HepG2 (cell line): ENCODE data around the gene REEP2. TPM values are rescaled to one million over a fixed set of nuclear protein-coding genes. Genes with fewer than 3 reads are reported as not detected.

Experiments
- ATAC-seq: fragments of 200-7000 bp; cut with Tn5 transposase; 3 replicates; pipeline ENCODE4 v1.9.1; 2020; ENCODE audit warnings: mild to moderate bottlenecking, moderate library complexity
- BruUV-seq: library from RNA; stranded (reverse); fragments of 400-500 nt; replicated peaks from 2 replicates; lab custom pipeline; 2021; lab: Mats Ljungman, UMichigan
- CTCF ChIA-PET: fragments of 300-600 bp; formaldehyde crosslinking; extraction: SDS; loops from one replicate; lab custom pipeline; 2021; ENCODE audit warnings: low total read pairs, inconsistent platforms, low intra/inter-chr PET ratio; lab: Yijun Ruan, JAX
- POLR2A ChIA-PET: fragments of 350-600 bp; sonication (Branson Sonifier 250); formaldehyde crosslinking; loops from one replicate; lab custom pipeline; 2020; ENCODE audit warnings: antibody characterized with exemption, inconsistent platforms; lab: Yijun Ruan, JAX
- DNase-seq: peaks from one replicate; pipeline ENCODE4 v3.0.0-alpha.2; 2015; ENCODE audit warnings: low spot score
- FAIRE-seq: peaks from 3 replicates; lab custom pipeline; 2011; peaks lifted over from hg19 to GRCh38; lab: Jason Lieb, UNC
- H2AFZ ChIP-seq: one replicate; pipeline ENCODE4 v1.6.1; 2011; ENCODE audit warnings: low read length, inconsistent platforms
- H3K27ac ChIP-seq: fragments of 300-600 bp; 3 replicates; pipeline ENCODE4 v1.8.0; 2011; ENCODE audit warnings: mixed run types, mild to moderate bottlenecking, mixed read lengths, low read length, inconsistent platforms; ENCODE audit not compliant: insufficient read depth; ENCODE audit errors: extremely low read length
- H3K27me3 ChIP-seq, 2 experiments: fragments of 200-600 bp in 1 of 2; 2 replicates in 1 of 2; 3 replicates in 1 of 2; pipeline versions ENCODE4 v1.6.0 to v1.8.0; 2011; ENCODE audit warnings: low read length in 2 of 2, mild to moderate bottlenecking in 2 of 2, moderate library complexity in 2 of 2, inconsistent platforms in 1 of 2; ENCODE audit not compliant: insufficient read depth in 2 of 2, control insufficient read depth in 1 of 2
- H3K36me3 ChIP-seq, 2 experiments: fragments of 200-600 bp in 1 of 2; replicated peaks in 1 of 2; 2 replicates in 1 of 2; 3 replicates in 1 of 2; pipeline versions ENCODE4 v1.5.1 to v1.8.0; 2011; ENCODE audit warnings: low read length in 2 of 2, inconsistent platforms in 1 of 2; ENCODE audit not compliant: insufficient read depth in 2 of 2, control insufficient read depth in 1 of 2
- H3K4me1 ChIP-seq: 2 replicates; pipeline ENCODE4 v1.5.1; 2012; ENCODE audit warnings: low read length, inconsistent platforms; ENCODE audit not compliant: insufficient read depth
- H3K4me2 ChIP-seq: 2 replicates; pipeline ENCODE4 v1.6.0; 2011; ENCODE audit warnings: low read depth, low read length, inconsistent platforms
- H3K4me3 ChIP-seq, 3 experiments: fragments of 200-600 bp in 1 of 3; sonication (generic), shearing (Covaris generic) in 1 of 3; replicated peaks in 1 of 3; 2 replicates each; pipeline ENCODE4 v1.5.1; 2011 to 2016; ENCODE audit warnings: low read length in 3 of 3, inconsistent platforms in 2 of 3, low read depth in 2 of 3, mild to moderate bottlenecking in 2 of 3, control low read depth in 1 of 3, mixed read lengths in 1 of 3; ENCODE audit not compliant: insufficient read depth in 1 of 3
- H3K79me2 ChIP-seq: one replicate; pipeline ENCODE4 v1.6.1; 2011; ENCODE audit warnings: low read length, inconsistent platforms; ENCODE audit not compliant: insufficient read depth
- H3K9ac ChIP-seq: 2 replicates; pipeline ENCODE4 v1.6.0; 2011; ENCODE audit warnings: mild to moderate bottlenecking, low read depth, low read length, inconsistent platforms; ENCODE audit not compliant: insufficient read depth
- H3K9me3 ChIP-seq: 2 replicates; pipeline ENCODE4 v1.5.1; 2012; ENCODE audit warnings: mild to moderate bottlenecking, low read length
- H4K20me1 ChIP-seq: 2 replicates; pipeline ENCODE4 v1.6.0; 2011; ENCODE audit warnings: inconsistent platforms, mild to moderate bottlenecking, low read length, moderate library complexity; ENCODE audit not compliant: insufficient read depth
- MXD3 ChIP-seq: IDR thresholded peaks from 2 replicates; pipeline ENCODE4 v1.6.1; 2016; ENCODE audit warnings: mild to moderate bottlenecking, missing biosample characterization, missing genetic modification reagents
- POLR2G ChIP-seq: fragments of 200-400 bp; formaldehyde crosslinking; IDR thresholded peaks from 2 replicates; pipeline ENCODE4 v1.6.1; 2018; ENCODE audit warnings: mild to moderate bottlenecking, low read depth, low read length, moderate library complexity
- ZBTB46 ChIP-seq: sonication (generic); formaldehyde crosslinking; IDR thresholded peaks from 2 replicates; pipeline ENCODE4 v1.4.0; 2020; ENCODE audit warnings: mild to moderate bottlenecking, missing genetic modification reagents, borderline replicate concordance
- ZNF678 ChIP-seq: sonication (generic); formaldehyde crosslinking; IDR thresholded peaks from 2 replicates; pipeline ENCODE4 v1.4.0; 2020; ENCODE audit warnings: mild to moderate bottlenecking, missing genetic modification reagents
- ZNF788 ChIP-seq: sonication (generic); formaldehyde crosslinking; IDR thresholded peaks from 2 replicates; pipeline ENCODE4 v1.5.0; 2020; ENCODE audit warnings: mild to moderate bottlenecking, missing genetic modification reagents, borderline replicate concordance
- WGBS: methylation state at CpG from one replicate; pipeline ENCODE4 v1.1.6; 2017; ENCODE audit warnings: low lambda C conversion rate; 5-methylcytosine and 5-hydroxymethylcytosine counted together
- in situ Hi-C: cut with HindIII; loops from 2 replicates; pipeline ENCODE4 v1.10.0; 2017; ENCODE audit warnings: low pct_unique_long_range_greater_than_20kb; ENCODE audit not compliant: extremely low pct_ligation_motif_present
- intact Hi-C: fragments of 100-400 bp; cut with micrococcal nuclease; formaldehyde crosslinking; loops from one replicate; pipeline ENCODE4 v1.10.0; 2022; ENCODE audit not compliant: unreplicated experiment
- polyA plus RNA-seq, 8 experiments: library from polyadenylated mRNA; depleted of rRNA in 3 of 8; stranded (reverse) in 7 of 8; unstranded in 1 of 8; fragments of >200 nt; fragmentation: Illumina TruSeq in 4 of 8; extraction: Trizol in 4 of 8; gene quantifications; 2 replicates each; pipeline versions ENCODE4 v1.2.1 to v1.2.3, GENCODE V29; 2011 to 2016; ENCODE audit warnings: low read depth in 4 of 8, missing spikeins in 1 of 8, mixed read lengths in 1 of 8; ENCODE audit not compliant: insufficient read depth in 1 of 8
- total RNA-seq, 5 experiments: library from RNA; depleted of rRNA; stranded (reverse); fragments of >200 nt; fragmentation: Illumina TruSeq; extraction: Trizol; gene quantifications; 2 replicates each; pipeline ENCODE4 v1.2.3, GENCODE V29; 2016; ENCODE audit warnings: low read depth in 1 of 5

The REEP2 gene
- total and polyA plus RNA-seq, 2 of the 13 experiments (the other 11 are each of a cell fraction or from before 2014, with no cell fraction given): 5.3 to 7.8 TPM

- no peak for ATAC-seq
- no peak overlapping the region for H3K27ac ChIP-seq
- DNase-seq: no peak
- H3K79me2 ChIP-seq: no peaks in the 10 kb centered on the region
- WGBS: 85% methylated on average over 11 of the region's 11 CpGs
- peak overlapping the region; percentile 99 for H3K4me2 ChIP-seq
- peak overlapping the region; percentile 17; the same call in 1 of the 2 replicates for H3K9ac ChIP-seq
- no peak for TF ChIP-seq ZBTB46 (CRISPR knock-in tag)
- TF ChIP-seq POLR2G: 0 out of 2 replicates have a peak, but pooled peaks have one; percentile 41
- TF ChIP-seq ZNF678 (CRISPR knock-in tag): no peak
- TF ChIP-seq ZNF788 (CRISPR knock-in tag): 0 out of 2 replicates have a peak, but pooled peaks have one; percentile 46
- 0 out of 2 replicates have a peak, but pooled peaks have one; percentile 24 for TF ChIP-seq MXD3 (CRISPR knock-in tag)
- no peak for FAIRE-seq
- POLR2A ChIA-PET: no interaction called here
- H3K36me3 ChIP-seq: peaks cover 2 to 25% of the 10 kb centered on the region in 2 experiments
- peaks cover 31% of the 10 kb centered on the region for H3K4me1 ChIP-seq
- peak overlapping the region; percentile 68 to 77 (median 76); a peak in 5 of 6 replicates for H3K4me3 ChIP-seq
- in situ Hi-C loops (no loop called here), intact Hi-C loops (no loop called here)
- H2AFZ ChIP-seq: no peak overlapping the region
- no peaks in the 10 kb centered on the region for H3K9me3 ChIP-seq
- no TSS peak for BruUV-seq
- CTCF ChIA-PET: no interaction called here
- no peaks in the 10 kb centered on the region; a peak in 1 of 5 replicates for H3K27me3 ChIP-seq
- H4K20me1 ChIP-seq: no peaks in the 10 kb centered on the region
These were observed 694 bp upstream of the REEP2 start for GRCh38 chr5:138438003-138438723.
